ENCODE results near the gene SIGLECL1. TPM values are rescaled to one million over a fixed set of nuclear protein-coding genes. Genes with fewer than 3 reads are reported as not detected.

Gene SIGLECL1
- total RNA-seq (not detected), polyA plus RNA-seq (not detected)

- intact Hi-C loops (cut with DNase I): no loop called here
- Histone ChIP-seq H3K36me3 (no peaks in the 10 kb centered on the region), H3K9me3 (no peaks in the 10 kb centered on the region), H3K4me1 (no peaks in the 10 kb centered on the region), H3K27ac (no peak within 1 kb of the TSS), H3K27me3 (peaks cover 0 to 3% (median 3%) of the 10 kb centered on the region in 4 donors), H3K4me3 (no peak within 1 kb of the TSS)
- FAIRE-seq: no peak
- no peak for DNase-seq
- 85 to 89% methylated on average over 23 of the region's 23 CpGs for WGBS, 2 donors
- no peak for TF ChIP-seq CTCF (IDR thresholded peaks at IDR 0.05)
- ATAC-seq: no peak
Measured at GRCh38 chr19:51250786-51251467, at the start of gene SIGLECL1. TSS of gene SIGLECL1 (plus strand) at chr19:51251080. CDS start at chr19:51264073, 12,993 bp downstream.

- no peak for ATAC-seq
- WGBS, 2 donors: 36 to 44% methylated on average over 5 of the region's 5 CpGs
- intact Hi-C loops (cut with DNase I): no loop called here
Measured at GRCh38 chr19:51201712-51202111, 49.2 kb upstream of the SIGLECL1 start.

GRCh38 chr19:51203916-51204315 lies 47.0 kb upstream of the SIGLECL1 start:
- FAIRE-seq (no peak), ATAC-seq (no peak), DNase-seq (no peak)
- TF ChIP-seq CTCF (IDR thresholded peaks at IDR 0.05): no peak
- Histone ChIP-seq H3K9me3 (no peaks in the 10 kb centered on the region), H3K36me3 (no peaks in the 10 kb centered on the region), H3K27me3 (no peaks in the 10 kb centered on the region), H3K27ac (no peak overlapping the region), H3K4me1 (no peaks in the 10 kb centered on the region), H3K4me3 (no peak overlapping the region)
- intact Hi-C loops (cut with DNase I): no loop called here
- 61 to 71% methylated on average over 3 of the region's 3 CpGs for WGBS, 2 donors

More at GRCh38 chr19:51201712-51202111, 49.2 kb upstream of the SIGLECL1 start:
- Histone ChIP-seq H3K4me3 (no peak overlapping the region), H3K36me3 (no peaks in the 10 kb centered on the region), H3K4me1 (no peaks in the 10 kb centered on the region), H3K27ac (no peak overlapping the region), H3K27me3 (no peaks in the 10 kb centered on the region), H3K9me3 (no peaks in the 10 kb centered on the region)
- no peak for TF ChIP-seq CTCF (IDR thresholded peaks at IDR 0.05)
- FAIRE-seq (no peak), DNase-seq (no peak)

- no peak overlapping the region for H3K27ac ChIP-seq
- ATAC-seq (no peak), DNase-seq (no peak), FAIRE-seq (no peak)
- no peaks in the 10 kb centered on the region for H3K9me3 ChIP-seq
- TF ChIP-seq CTCF (IDR thresholded peaks at IDR 0.05): no peak
- no peaks in the 10 kb centered on the region for H3K4me1 ChIP-seq
- no peaks in the 10 kb centered on the region for H3K36me3 ChIP-seq
- WGBS, 2 donors: 69 to 72% methylated on average over 6 of the region's 6 CpGs
- no peaks in the 10 kb centered on the region for H3K27me3 ChIP-seq
- intact Hi-C loops (cut with DNase I): no loop called here
- no peak overlapping the region for H3K4me3 ChIP-seq
Measured at GRCh38 chr19:51204321-51204720, 46.6 kb upstream of the SIGLECL1 start.

GRCh38 chr19:51207747-51208146 lies 43.1 kb upstream of the SIGLECL1 start:
- intact Hi-C loops (cut with DNase I): no loop called here
- TF ChIP-seq CTCF (IDR thresholded peaks at IDR 0.05): no peak
- Histone ChIP-seq H3K36me3 (no peaks in the 10 kb centered on the region), H3K27ac (no peak overlapping the region), H3K27me3 (no peaks in the 10 kb centered on the region), H3K9me3 (no peaks in the 10 kb centered on the region), H3K4me1 (no peaks in the 10 kb centered on the region), H3K4me3 (no peak overlapping the region)
- no peak for DNase-seq
- no peak for FAIRE-seq
- 26 to 28% methylated on average over 2 of the region's 2 CpGs for WGBS, 2 donors
- ATAC-seq: peak in 2 of 4 donors; percentile 52 to 59

All from pancreas (tissue), 10 donors.